ENCODE measurements around the gene CCDC88C.

CCDC88C gene

DNA sequence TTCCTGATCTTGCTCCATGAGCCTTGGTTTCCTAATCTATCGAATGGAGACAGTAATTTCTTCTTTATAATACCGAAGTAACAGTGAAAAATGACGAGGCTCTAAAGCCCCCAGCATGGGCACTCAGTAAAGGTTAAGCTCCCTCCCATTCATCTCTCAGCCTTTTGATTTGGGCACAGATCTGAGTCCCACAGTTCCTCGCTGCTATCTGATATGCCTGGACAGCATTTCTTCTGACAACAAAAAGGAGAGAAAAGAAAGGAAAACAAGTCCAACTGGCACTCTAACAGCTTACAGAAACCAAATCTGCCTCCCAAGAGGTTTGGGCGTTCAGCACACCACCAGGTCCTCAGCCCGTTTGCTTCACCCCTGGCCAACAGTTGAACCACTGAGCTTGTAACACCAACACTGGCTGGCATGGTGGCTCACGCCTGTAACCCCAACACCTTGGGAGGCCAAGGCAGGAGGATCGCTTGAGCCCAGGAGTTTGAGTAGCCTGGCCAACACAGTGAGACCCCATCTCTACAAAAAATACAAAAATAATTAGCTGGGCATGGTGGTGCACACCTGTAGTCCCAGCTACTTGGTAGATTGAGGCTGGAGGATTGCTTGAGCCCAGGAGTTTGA is 19.5 kb downstream of the CCDC88C start:
- no peak for DNase-seq

DNA sequence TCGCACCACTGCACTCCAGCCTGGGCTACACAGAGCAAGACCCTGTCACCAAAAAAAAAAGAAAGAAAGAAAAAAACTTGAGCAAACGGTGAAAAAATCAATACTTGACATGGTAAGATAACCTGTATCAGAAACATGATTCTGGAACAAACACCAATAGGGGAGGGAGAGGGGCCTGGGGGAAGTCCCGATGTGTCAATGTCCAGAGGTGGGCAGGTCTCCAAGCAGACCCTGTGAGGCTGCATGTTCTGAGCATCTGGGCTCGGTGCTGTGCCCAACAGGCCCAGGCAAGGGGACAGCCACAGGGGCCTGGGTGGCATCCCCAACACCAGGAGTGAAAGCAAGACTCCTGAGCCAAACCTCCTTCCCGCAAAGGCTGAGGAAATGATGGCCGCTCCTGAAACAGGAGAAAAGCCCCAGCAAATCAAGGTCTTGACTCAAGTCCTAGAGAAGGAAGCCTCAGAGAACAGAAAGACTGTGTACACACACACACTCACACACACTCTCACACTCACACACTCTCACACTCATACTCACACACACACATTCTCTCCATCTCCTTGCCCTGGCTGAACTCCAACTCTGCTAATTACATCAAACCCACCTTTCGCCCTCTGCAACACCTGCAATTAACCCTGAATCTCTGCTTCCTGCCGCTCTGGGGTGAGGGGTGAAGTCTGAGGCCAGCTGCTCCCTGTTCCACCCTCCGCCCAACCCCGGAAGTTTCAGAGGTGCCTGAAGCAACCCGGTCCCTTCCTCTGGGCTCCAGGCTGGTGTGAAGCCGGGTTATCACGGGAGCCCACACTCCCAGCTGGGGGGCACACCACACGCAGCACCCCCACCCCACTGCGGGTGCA is 20.4 kb downstream of the CCDC88C start:
- peak; percentile 75 for DNase-seq

DNA sequence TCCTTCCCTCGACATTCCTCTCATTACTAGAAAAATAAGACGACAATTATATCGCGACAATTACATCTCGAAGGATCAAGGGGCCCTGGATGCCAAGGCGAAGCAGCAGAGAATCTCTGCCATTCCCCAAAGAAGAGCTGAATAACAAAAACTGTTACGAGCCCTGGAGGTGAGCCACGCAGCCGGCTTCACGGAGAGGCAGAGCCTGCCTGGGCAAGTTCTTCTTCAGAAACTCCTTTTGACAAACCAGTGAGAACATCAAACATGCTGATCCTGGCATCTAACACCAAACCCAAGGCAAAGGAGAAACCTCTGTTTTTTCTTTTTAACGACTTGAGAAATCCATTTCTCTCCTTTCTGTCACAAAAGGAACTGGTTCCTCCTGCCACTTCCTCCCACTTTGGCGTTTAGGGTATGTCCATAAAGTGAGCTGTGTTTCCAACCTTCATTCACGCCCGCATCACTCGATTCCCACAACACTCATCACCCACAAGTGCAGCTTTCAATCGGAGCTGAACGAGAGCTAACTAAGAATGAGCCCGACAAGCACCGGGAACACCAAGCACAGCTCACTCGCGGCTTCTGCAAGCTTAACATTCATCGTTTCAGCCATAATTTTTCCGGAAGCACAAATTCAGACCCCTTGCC is 21.5 kb downstream of the CCDC88C start:
- DNase-seq, result no peak

DNA sequence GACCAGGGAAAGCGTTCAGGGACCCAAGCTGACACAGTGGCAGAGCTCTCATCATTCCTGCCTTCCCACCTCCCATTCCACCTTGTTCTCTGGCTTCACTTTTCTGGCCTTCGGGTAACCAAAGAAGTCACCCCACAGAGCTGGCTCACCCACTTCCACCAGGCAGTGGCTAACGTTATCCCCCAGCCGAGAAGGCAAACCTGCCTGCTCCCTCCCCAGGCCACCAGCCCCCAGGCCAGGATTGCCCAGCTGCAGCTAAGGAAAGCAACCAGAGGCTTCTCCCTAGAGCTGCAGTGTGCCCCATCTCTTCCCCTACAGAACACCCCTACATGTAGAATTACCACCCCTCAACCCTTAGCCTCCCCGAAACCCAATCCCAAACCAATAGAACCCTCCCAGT is 22.2 kb downstream of the CCDC88C start:
- DNase-seq, result no peak

DNA sequence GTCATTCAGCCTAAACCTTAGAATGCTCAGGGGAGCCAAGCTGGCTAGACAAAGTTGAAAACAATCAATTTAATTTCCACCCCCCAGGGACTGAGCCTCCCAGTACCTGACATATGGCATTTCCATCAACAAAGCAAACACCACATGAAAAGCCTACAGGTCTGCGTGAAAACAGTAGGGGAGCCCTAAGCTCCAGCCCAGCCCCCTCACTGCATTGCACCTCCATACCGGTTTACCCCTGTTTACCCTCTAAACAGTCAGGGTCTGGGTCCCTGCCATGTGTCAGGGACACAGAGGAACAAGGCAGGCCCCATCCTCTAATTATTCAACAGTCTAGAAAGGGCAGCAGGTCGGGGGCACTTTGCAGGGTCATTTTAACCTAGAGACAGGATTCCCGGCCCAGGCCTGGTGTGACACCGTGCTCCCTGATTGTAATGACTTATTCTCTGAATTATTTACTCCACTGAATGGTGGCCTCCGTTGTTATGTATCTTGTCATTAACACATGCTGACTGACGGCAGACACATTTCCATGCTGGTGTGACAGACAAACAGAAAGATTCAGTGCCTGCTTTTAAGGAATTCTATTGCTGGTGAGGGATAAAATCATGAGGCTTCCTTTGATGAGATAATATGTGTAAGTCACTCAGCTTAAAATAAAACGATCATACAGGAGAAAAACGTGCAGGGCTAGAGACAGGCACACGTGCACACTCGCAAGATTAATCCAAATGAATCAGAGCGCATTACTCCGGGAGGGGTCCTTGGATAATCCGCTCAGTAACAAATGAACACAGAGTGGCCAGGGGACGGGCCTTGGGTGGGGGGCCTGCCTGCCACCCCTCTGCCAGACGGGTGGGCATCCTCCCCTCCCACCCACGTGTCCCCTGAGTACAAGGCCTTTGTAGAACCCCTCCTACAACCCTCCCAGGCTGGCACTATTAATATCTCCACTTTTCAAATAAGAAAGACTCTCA is 23.2 kb downstream of the CCDC88C start:
- no peak for DNase-seq

DNA sequence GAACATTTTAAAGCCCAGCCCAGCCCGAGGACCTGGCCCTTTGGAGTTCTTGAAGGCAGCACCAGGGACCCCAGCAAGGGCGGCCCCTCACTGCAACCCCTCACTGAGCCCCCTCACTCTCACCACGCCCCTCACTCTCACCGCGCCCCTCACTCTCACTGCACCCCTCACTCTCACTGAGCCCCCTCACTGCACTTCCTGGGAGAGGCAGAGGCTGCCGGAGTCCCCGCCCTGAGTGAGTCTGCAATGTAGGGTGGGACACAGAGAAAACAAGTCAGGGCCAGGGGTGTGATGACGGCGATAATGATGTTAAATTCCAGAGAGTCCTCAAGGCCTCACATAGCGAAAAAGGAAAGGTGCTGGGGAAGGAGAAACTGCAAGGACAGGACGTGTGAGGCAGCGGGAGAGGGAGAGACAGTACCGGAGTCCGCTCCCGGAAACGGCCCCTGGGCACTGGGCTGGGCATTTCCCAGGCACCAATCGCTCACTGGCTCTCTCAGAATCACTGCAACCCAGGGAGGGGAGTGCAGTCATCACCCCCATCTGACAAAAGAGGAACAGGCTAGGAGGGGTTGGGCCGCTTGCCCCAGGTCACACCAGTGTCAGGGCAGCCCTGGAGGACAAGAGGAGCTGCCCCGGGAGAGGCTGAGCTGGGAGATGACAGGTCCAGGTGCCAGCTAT is 24.9 kb downstream of the CCDC88C start:
- DNase-seq, result no peak

DNA sequence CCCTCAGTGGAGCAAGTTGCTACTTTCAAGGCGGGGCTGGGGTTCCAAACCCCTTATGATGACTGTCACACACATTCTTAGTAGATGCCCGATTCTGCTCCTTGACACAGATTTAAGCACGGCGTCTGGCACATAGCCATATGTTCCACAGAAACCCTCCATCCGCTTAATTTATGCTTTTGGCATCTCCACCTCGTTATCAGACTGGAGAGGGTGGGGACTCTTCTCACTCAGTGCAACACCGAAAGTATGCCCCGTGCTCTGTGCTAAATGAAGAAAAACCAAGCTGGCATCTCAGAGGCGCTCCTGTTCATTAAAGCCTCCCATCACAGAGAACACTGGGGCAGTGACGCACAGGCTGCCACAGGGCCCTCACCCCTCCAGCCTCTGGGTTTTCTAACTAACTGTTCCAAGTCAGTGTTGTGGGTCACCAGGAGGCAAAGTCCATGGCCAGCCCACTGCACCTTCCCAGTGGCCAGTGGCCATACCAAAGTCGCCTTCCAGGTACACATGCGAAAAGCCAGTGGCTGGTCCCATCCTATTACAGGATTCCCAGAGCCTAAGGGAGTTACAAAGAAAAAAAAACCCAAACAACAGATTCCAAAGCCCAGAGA is 27.3 kb downstream of the CCDC88C start:
- DNase-seq, result no peak

DNA sequence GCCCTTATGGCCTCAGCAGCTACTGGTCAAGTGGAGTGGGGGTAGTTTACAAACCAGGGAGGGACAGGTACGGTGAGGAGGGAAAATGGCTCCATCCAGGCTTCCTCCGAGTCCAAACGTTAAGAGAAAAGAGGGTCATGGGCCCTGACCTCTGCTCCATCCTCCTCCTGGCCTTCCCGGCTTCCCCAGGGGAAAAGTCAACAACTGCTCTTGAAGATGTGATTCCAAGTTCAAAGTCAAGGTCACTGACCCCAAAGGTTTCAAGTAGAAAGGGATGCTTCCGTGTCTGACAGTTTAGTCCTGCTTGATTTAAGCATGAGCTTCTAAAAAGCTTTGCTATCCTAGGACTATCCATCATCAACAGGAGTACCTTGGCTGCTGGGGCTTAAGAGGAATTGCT is 28.5 kb downstream of the CCDC88C start:
- DNase-seq, result no peak

DNA sequence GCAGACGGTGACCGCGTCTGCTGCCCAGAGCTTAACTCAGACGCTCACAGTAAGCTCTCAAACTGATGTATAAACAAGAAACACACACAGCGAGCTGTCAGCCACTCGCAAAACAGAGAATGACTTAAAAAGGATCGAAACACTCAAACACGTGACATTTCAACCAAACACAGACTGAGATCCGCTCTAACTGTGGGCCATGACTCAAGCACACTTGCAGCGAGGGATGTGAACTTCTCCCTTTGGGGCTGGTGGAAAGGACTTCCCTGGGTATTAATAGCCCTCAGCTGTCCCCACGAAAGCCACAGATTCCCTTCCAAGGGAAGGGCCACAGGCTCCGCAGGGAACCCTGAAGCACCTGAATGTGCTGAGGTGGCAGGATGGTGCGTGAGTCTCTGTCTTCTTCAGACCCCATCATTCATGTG is 29.1 kb downstream of the CCDC88C start:
- peak; percentile 69 for DNase-seq

DNA sequence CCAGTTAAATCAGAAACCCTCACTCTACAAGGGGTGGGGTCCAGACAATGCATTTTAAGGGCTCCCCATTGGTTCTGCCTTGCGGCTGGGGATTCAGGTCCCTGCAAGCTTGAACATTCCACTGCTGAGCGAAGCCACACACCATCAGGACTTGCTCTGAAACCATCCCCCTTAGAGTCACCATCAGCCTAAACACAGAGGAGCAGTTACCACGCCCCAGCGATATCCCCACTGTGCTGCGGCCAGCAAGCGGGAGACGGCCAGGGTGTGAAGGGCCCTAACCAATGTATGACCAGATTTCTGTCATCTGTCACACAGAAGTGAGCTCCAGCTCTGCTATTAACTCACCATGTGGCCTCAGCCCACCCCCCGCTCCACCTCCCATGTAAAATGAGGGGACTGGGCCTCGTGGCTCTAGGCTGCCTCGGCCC is 29.7 kb downstream of the CCDC88C start:
- DNase-seq, result no peak

DNA sequence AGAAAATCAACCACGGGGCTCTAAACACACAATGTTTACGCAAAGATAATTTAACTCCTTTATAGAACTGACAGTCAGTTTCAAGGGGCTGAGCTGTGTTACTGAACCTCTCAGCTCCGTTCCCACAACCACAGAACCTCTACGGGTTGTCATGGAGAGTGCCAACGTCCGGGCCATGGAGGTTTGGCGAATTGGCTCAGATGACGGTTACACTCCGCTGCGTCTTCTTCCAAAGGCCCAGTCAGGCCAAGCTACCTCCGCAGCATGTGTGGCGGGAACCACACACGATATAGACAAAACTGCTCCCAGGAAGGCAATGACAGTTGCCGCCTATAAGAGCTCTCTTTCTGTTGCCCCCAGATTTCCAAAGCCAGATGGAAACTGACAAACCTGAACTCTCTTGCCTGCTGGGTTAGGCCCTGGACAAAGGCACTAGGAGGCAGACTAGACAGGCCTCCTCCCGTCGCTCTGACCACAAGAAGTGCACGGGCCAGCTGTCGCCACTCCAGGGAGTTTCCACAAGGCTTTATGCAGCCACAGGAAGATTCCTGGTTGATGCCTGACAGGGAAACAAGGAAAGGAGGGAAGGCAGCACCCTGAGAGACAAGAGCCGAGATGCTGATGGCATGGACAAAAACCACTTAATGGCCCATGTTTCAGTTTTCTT is 30.3 kb downstream of the CCDC88C start:
- no peak for DNase-seq

DNA sequence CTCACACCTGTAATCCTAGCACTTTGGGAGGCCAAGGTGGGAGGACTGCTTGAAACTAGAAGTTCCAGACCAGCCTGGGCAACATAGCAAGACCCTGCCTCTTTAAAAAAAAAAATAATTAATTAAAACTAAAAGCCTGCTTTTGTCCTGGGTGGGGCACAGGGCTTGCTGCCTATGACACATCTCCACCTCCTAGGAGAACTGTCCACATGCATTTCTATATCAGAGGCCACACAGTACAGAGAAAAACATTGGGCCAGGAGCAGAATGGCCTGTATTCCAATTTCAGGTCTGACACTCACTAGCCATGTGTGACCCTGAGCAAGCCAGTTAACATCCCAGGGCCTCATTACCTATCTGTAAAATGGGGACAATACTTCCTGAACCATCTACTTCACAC is 31.9 kb downstream of the CCDC88C start:
- no peak for DNase-seq

DNA sequence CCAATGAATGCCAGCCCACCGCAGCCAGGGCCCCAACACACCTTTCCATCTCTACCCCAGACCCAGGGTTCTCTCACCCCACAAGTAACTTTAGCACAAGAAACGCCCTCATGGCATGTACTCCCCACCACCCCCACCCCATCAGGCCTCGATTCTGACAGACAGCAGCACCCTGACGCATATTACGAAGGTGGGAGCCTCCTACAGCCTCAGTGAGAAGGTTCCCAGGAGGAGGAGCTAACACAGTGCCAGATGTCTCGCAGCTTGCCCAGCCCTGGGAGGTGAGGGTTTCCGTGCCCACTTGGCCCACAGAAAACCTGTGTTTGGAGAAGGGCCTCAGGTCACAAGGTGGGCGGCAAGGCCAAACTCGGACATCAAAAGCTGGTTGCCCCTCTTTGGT is 32.4 kb downstream of the CCDC88C start:
- DNase-seq, result no peak

DNA sequence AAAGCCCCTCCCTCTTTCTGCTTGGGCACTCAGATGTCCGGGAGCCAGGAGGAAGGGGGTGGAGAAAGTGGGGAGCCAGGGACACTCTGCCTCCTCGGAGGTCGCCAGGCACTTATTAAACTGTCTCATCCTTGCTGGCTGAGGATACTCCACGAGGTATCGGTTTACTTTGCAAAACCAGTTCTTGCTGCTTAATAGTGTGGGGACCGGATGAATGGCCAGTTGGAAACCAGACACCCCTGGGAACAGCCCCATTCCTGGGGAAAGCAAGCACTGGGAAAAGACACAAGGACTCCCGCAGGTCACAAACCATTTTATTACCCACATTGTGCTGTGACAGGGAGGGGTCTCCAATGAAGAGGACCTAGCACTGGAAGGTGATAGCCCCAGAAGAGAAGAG is 34.2 kb downstream of the CCDC88C start:
- DNase-seq, result no peak

DNA sequence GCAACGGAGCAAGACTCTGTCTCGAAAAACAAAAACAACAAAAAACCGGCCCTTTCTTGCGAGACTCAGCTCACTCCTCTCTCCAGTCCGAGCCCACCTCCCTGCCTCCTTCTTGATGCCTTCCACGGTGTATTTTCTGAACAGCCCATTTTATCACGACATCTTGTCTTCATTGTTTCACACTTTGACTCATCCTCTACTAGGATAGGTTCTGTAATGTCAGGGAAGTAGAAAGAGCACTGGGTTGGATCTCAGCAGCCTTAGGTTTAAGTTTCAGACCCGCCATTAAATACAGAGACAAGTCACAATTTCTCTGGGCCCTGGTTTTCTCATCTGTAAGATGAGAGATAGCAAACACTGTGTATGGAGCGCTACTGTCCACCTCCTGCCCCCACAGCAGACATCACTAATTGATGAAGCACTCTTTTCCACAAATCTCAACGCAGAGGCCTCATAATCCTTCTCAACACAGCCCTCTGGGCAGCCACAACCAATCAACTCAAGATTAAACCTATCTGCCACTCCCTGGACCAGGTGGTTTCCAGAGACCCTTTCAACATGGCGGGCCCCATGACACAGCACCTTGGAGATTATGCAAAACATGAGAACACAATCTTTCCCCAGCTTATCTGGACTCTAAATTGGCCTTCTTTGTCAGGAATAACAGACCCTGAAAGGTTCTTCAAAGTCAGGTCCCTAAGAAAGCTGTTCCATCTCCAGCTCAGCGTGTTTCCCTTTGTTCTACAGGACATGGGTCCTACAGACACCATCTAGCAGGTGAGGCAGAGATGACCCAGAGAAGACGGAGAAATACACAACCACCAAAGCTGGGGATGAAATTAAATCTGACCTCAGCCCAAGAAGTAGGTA is 35.6 kb downstream of the CCDC88C start:
- no peak for DNase-seq

DNA sequence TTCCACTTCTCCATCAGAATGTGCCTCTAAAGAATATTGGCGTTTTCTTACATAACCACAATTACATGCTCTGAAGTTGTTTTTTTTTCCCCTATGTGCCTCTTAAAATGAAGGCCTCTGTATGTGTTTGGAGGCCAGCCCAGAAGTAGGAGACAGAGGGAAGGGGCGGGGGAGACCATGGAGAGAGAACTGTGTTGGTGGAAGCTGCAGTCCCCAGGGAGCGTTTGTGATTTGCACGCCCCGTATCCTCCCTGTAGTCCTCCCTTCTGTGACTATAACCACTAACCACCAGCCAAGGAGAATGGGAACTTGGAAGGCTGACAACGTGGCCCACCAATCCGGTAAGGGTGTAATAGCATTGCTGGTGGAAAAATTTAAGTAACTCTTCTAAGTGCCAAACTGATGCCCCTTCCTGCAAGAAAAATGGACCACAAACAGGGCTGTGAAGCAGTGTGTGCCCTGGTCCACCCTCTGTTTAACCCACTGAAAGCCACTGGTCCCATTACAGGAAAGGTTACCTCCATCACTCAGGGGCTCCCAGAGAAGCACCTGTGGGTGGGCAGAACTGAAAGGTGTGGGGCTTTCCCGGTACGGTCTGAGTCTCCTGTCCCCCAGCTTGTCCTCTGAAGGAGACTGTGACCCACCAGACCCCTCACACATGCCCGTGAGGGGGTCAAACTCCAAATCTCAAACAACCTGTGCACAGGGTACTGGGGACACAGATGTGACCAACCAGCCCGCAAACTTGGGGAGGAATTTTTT is 36.8 kb downstream of the CCDC88C start:
- no peak for DNase-seq

DNA sequence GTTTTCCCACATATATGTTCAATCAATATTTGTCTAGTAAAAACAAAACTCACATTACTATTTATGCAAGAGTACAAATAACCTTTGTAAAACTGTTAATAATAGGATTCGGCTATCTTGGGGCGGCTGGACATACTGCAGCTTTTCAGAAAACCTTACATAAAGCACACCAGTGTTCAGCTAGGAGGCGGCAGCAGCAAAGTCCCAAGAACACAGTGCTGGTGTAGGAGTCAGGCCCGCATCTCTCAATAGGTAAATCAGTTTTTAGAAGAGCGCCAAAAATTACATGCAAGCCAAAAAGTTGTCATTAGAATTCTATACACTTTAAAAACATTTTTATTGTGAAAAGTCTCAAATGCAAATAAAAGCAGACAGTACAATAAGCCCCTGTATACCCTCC is 37.5 kb downstream of the CCDC88C start:
- no peak for DNase-seq

DNA sequence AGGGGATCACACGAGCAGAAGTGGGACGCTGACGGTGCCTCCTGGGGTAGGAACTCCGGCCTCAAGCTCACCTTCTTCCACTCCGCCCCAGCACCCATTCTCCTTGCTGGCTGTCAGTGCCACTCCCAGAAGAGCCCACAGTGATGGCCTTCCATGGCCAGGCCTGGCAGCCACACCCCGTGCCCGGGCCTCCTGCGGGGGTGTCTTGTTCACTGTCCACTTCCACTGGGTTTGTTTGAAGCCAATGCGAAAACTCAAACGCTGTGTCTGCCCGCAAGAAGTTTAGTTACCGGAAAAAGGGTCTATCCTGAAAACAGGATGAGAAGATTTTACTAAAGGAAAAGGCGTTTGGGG is 38.1 kb downstream of the CCDC88C start:
- DNase-seq, result no peak

DNA sequence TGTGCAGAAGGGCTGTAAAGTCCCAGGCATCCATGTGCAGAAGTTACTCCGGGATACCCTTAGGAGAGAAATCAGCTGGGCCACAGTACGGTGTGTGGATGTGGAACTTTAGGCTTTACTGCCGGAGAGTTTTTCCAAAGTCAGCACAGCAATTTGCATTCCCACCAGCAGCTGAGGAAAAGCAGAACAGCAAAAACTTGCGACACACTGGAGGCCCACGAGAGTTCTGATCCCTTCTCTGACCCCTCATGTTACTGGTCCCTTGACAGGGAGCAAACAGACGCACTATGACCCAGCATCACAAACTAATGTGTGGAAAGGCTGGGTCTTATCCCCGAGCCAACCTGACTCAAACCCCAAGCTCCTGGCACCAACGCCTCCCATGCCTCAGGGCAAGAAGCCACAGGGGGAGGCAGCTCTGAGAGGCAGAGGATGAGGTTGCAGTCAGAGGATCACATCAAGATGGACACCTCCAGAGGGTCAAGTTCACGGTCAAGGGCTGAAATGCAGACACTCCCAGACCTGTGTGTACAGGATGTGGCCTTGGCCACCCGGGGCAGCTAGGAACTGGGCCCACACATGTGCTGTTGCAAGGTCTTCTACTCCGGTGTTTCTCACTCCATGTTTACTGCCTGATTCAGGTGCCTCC is 38.6 kb downstream of the CCDC88C start:
- no peak for DNase-seq

Data from CD4-positive, alpha-beta T cell treated with Interleukin-17A for 1 hour (primary cell).